ENCODE measurements around the gene OR56A3.
A peak's percentile ranks its signal among the peaks of the same experiment; 100 is the strongest.
"Not testable (repeated sequence)": the region's sequence is repeated elsewhere in the genome, so short reads cannot be mapped to it uniquely, and the experiment has no call there.

Gene OR56A3, protein sequence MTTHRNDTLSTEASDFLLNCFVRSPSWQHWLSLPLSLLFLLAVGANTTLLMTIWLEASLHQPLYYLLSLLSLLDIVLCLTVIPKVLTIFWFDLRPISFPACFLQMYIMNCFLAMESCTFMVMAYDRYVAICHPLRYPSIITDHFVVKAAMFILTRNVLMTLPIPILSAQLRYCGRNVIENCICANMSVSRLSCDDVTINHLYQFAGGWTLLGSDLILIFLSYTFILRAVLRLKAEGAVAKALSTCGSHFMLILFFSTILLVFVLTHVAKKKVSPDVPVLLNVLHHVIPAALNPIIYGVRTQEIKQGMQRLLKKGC

DNA sequence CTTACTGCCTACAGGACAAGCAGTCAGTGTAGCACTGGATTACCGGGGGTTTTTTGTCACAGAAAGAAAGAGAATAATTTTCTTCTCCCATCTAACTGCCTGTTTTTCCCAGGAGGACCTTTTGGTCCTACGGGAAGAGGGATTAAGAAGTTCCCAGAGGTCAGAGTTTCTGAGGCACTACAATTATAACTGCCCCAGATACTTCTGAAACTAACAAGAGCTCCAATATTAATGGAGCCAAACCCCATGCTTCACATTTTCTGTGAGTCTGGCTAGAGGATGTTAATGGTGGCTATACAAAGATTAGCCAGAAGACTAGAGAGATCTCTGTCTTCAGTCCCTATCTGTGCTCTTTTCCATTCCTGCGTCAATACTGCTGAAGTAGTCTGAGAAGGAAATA lies at the start of gene OR56A3:
OR56A3 (plus strand) TSS at position 301 of the 400 bp plus-strand sequence. CDS start 5,096 bp downstream, outside the sequence.
- DNase-seq (ENCODE audit: low read depth, low spot score), result no peak

DNA sequence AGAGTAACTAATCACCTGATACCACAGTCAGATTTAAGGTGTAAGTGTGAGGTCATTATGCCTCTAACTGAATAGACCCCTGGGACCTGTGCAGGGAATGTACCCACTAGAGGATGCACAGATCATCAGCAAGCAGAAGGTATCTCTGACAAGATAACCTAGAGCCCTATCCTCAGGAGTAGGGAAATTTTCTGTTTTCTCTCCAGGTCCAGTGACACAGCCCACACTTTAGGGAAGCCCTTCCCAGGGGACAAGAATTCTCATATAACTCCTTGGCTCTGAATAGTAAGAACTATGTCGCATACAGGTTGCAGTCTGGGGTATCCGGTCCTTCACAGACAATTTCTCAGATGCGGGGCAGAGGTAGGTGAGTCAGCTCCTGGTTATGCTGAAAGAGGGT lies 49.1 kb upstream of the OR56A3 start, which contains the start of gene OR52E5:
OR52E5 (plus strand) TSS at position 301 of the 400 bp plus-strand sequence. CDS start 7,569 bp downstream, outside the sequence.
- no peak for DNase-seq (ENCODE audit: low read depth, low spot score)

DNA sequence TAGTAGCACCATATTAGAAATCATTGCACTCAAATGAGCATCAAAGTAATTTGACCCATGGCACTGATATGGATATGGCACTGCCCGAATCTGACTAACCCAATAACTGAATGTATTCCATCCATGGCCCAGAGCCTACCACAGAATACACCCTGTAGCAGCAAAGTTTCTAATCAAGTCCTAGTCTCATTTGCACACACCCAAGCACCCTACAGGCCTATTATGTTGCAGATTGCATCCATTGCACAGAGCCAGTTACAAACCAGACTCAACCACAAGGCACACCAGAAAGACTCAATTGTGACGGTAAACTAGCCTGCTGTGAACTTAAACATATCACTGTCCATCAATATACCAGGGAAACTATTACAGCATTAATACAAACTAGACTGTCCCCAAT lies 42.5 kb upstream of the OR56A3 start:
- DNase-seq (ENCODE audit: low read depth, low spot score), result no peak

DNA sequence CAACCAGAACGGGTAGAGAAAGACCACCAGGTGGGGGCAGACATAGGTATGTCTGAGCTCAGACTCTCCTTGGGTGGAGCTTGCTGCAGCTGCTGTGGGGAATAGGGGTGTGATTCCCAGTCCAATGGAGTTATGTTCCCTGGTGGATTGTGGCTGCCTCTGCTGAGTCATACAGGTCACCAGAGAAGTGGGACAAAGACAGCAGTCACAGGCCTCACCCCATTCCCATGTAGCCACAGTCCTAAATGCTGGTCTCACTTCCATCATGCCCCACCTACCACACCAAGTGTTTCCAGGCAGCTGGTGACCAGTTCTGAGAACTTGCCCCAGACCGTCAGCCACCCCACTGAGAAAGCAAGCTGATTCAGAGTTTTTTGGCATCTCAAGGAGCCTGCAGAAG lies 31.5 kb upstream of the OR56A3 start:
- no peak for DNase-seq (ENCODE audit: low read depth, low spot score)

DNA sequence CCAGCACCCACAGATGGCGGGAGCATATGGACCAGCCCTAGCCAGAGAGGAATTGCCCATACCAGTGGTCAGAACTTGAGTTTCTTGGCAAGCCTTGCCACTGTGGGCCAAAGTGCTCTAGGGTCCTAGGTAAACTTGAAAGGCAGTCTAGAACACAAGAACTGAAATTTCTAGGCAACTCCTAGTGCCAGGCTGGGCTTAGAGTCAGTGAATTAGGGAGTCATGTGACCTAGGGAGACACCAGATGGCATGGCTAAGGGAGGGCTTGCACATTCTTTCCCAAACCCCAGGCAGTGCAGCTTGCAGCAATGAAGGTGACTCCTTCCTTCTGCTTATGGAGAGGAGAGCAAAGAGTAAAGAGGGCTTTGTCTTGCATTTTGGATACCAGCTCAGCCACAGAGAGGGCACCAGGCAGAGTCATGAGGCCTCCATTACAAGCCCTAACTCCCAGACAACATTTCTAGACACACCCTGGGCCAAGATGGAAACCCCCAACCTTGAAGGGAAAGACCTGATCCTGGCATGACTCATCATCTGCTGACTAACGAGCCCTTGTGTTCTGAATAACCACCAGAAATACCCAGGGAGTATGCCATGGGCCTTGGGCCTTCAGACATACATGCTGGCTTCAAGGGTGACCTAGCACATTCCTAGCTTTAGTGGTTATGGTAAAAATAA lies 19.2 kb upstream of the OR56A3 start:
- DNase-seq (ENCODE audit: low read depth, low spot score), result peak; percentile 3

DNA sequence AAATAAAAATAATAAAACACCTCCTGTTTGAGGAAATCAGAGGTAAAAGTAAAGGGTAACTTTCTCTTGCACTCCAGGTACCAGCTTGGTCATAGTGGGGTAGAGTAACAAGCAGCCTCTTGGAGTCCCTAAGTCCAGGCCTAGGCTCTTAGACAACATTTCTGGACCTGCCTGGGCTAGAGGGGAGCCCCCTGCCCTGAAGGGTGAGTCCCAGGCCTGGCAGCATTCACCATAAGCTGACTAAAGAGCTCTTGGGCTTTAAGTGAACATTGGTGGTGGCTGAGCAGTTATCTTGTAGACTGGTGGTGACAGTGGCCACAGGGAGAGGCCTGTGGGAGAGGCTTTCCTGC lies 18.6 kb upstream of the OR56A3 start:
- DNase-seq (ENCODE audit: low read depth, low spot score), result no peak

DNA sequence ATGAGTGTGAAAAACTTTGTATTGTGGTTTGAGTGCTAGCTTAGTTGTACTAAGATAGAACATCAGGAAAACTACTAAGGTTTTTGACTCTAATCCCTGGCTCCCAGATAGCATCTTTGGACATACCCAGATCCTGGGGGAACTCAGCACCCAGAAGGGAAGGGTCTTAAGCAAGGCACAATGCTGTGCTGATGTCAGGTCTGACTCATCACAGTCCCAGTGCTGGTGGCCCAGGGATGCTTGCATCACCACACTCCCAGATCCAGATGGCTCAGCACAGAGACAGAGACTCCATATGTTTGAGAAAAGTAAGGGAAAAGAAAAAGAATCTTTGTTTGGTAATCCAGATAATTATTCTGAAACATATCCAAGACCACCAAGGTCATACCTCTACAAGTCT lies 18.3 kb upstream of the OR56A3 start:
- no peak for DNase-seq (ENCODE audit: low read depth, low spot score)

DNA sequence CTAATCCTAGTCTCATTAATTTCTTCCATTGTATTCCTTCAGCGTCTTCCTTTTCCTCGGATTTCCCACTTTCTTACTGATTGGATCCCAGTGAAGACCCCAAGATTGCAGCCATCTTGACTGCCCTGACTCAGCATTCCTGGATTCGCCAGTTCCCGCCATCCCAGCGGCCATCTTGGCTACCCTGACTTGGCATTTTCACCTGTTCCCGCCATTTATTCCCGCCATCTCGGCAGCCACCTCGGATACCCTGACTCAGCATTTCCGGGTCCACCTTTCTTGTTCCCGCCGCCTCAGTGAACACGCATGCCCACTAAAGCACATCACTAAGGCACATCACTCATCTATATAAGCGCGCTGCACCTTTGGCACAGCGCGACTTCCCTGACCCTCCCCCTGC lies 13.8 kb upstream of the OR56A3 start:
- no peak for DNase-seq (ENCODE audit: low read depth, low spot score)

DNA sequence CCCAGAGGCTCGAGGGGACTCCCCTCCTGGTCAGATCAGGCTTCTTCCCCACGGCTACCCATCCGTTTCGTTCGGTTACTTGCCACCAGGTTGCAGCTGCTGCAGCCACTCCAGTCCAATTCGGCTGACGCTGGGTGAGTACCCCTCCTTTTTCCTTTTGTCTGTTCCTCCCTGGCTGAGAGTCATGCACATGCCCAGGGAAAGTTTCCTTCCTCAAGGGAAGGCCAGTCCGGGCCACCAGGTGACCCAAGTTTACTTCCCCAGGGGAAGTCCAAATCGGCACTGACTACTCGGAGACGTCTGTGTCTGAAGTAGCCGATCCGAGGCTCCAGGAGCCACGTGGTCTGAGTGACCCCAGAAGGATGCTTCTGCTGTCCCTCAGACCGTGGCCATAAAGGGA lies 13.2 kb upstream of the OR56A3 start:
- DNase-seq (ENCODE audit: low read depth, low spot score), result no peak

DNA sequence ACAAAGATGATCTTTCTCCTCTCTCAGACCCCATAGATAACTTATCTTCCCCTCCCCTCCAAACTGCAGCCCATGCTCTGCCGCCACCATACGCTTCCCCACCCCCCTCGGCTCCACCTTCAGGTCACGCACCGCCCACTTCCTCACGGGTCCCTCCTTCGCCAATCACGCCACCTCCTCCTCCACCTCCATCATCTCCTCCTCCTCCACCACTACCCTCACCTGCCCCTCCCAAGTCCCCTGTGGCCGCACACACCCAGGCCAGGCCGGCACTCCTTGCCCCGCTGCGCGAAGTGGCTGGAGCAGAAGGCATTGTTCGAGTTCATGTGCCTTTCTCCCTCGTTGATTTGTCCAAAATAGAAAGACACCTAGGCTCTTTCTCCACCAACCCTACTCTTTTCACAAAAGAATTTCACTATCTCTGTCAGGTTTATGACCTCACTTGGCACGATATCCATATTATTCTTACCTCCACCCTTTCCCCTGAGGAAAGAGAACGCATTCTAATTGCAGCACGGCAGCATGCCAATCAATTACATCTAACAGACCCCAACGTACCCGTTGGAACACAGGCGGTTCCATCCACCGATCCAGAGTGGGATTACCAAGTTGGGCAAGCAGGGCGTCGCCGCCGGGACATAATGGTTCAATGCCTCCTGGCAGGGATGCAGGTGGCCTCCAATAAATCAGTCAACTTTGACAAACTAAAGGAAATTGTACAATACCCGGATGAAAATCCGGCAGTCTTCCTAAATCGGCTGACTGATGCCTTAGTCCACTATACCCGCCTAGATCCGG lies 12.3 kb upstream of the OR56A3 start:
- DNase-seq (ENCODE audit: low read depth, low spot score), result no peak

DNA sequence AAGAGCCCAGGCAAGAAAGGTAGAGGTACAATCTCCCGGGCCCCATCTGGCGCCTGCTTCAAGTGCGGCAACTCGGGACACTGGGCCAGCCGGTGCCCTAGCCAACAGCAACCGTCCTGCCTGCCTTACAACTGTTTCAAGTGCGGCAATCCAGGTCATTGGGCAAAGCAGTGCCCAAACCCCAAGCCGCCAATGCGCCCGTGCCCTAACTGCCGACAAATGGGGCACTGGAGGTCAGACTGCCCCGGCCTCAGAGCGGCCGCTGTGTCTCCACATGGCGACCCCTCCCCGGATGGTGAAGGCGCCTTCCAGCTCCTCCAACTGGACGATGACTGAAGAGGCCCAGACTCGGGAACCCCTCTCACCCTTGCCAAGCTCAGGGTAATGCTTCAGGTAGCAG lies 11.4 kb upstream of the OR56A3 start:
- DNase-seq (ENCODE audit: low read depth, low spot score), result no peak

DNA sequence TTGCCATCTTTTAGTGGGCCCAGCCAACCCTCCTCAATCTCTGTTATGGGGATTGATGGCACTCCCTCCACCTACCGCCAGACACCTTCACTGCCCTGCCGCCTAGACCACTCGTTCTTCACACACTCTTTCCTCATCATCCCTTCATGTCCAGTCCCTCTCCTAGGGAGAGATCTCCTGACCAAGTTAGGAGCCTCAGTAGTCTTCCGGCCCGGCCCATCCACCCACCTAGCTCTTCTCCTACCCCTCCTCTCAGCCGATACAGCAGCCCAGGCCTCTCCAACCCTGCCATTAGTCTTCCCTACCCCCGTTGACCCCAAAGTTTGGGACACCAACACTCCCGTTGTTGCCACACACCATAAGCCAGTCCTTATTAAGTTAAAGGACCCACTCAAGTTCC lies 11.0 kb upstream of the OR56A3 start:
- DNase-seq (ENCODE audit: low read depth, low spot score), result no peak

DNA sequence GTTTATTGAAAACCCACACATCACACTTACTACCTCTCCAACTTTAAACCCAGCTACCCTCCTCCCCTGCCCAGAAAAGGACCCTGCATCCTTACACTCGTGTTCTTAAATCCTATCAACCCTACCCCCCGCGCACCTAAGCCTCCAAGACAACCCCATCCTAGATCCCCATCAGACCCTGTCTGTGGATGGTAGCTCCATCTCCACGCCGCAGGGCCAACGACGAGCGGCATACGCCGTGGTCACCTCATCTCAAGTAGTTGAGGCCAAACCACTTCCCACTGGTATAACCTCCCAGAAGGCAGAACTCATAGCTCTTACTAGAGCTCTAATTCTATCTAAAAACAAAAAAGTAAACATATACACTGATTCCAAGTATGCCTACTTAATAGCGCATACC lies 9.4 kb upstream of the OR56A3 start:
- no peak for DNase-seq (ENCODE audit: low read depth, low spot score)

DNA sequence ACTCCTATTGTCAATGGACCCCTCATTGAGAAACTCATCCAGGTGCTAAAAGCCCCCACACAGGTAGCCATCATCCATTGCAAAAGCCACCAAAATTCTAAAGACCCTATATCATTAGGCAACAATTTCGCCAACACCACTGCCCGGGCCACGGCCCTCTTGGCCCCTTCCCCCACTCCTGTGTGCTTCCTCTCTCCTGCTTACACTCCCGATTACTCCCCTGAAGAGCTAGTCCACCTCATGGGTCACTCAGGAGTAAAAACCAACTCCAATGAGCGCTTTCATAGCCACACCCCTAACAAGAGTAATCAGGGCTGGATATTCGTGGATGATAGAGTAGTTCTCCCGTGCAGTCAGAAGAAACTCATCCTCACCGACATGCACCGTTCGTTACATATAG lies 8.9 kb upstream of the OR56A3 start:
- no peak for DNase-seq (ENCODE audit: low read depth, low spot score)

DNA sequence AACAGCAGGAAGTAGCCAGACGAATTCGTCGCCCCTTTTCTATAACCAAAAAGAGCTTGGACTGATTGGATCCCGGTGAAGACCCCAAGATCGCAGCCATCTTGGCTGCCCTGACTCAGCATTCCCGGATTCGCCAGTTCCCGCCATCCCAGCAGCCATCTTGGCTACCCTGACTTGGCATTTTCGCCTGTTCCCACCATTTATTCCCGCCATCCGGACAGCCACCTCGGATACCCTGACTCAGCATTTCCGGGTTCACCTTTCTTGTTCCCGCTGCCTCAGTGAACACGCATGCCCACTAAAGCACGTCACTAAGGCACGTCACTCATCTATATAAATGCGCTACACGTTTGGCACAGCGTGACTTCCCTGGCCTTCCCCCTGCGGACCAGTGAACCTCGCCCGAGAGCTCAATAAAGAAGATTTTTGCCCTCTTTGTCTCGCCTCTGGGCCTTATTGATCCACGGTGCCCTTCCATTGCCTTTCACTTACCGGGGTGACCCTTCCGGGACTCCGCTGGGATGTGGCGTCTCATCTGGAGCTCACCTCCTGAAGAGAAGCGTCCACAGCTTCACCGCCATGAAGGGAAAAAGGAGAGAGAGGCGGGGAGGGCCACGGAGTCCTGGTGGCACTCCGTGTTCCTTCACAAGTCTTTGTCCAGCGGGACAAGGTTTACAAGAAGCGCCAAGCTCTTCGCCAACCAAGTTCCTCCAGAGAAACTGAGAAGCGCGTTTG lies 4.0 kb upstream of the OR56A3 start:
- DNase-seq (ENCODE audit: low read depth, low spot score), result no peak

DNA sequence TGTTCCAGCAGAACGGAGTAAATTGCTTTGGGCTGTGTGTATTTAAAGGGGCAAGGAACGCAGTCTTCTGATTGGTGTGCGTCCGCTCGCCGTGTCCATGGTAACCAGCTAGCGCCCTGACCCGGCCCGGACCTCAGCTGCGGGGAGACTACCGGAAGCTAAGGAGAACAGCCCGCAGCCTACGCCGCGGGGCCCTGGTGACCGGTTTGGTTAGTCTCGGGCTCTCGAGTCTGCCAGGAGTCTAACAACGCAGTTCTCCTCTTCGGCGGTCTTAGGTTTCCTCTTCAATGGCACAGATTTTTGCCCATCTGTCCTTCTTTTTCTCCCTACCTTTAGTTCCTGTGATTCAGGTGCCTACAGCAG lies 3.5 kb upstream of the OR56A3 start:
- DNase-seq (ENCODE audit: low read depth, low spot score), result no peak

DNA sequence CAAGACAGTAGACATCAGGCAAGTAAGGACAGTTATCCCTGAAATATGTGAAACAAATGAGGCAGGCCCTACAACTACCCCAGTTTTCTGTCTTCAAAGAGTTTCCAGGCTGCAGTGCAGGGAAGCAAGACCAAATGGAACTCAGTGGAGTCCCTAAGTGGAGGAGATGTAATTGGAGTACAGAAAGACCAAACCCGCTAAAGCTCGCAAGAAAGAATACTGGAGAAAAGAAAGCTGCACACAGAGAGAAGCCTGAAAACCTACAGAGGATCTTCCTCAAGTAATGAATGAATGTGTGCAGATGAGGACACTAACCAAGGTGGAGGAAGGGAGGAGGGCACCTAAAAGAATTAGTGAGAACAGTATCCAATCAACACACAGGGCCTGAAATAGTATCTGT lies 1.3 kb upstream of the OR56A3 start:
- no peak for DNase-seq (ENCODE audit: low read depth, low spot score)

DNA sequence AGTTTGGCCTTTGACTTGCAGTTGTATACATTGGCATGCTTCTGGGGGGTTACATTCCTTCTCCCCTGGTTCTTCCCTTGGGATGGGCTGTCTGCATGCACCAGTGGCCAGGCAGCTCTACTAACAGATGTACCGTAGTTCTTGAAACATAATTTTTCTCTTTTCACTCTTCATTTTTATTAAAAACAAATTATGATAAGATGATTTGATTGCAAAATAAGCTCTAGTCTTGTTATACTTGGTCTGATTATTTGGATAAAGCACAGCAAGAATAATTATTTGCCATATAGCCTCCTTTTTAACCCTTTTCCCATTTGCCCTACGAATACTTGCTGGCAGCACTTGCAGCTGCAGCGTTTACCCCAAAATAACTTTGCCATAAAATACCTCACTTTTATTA lies 13.5 kb downstream of the OR56A3 start:
- DNase-seq (ENCODE audit: low read depth, low spot score), result no peak

DNA sequence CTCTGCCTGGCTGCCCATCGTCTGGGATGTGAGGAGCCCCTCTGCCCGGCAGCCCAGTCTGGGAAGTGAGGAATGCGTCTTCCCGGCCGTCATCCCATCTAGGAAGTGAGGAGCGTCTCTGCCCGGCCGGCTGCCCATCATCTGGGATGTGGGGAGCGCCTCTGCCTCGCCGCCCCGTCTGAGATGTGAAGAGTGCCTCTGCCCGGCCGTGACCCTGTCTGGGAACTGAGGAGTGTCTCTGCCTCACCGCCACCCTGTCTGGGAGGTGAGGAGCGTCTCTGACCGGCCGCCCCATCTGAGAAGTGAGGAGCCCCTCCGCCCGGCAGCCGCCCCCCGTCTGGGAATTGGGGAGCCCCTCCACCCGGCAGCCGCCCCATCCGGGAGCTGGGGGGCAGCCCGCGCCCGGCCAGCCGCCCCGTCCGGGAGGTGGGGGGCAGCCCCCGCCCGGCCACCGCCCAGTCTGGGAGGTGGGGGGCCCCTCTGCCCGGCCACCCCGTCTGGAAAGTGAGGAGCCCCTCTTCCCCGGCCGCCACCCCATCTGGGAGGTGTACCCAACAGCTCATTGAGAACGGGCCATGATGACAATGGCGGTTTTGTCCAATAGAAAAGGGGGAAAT lies 18.8 kb downstream of the OR56A3 start:
- DNase-seq (ENCODE audit: low read depth, low spot score), result not testable (repeated sequence)

DNA sequence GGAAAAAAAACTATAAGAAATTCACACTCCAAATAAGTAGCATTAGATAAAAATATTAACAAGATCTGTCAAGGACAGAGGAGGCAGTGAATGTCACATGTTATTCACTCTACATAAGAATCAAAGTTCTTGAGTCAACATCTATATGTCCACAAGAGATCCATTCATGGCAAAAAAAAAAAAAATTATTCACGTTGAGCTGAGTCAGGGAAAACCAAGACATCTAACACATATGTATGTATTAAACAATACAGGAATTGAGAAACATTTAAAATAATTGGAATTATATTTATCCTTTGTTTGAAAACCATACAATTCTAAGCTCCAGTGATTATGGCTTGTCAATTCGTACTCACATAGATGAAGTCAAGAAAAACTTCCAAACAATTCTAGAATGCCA lies 24.9 kb downstream of the OR56A3 start:
- DNase-seq (ENCODE audit: low read depth, low spot score), result no peak

DNA sequence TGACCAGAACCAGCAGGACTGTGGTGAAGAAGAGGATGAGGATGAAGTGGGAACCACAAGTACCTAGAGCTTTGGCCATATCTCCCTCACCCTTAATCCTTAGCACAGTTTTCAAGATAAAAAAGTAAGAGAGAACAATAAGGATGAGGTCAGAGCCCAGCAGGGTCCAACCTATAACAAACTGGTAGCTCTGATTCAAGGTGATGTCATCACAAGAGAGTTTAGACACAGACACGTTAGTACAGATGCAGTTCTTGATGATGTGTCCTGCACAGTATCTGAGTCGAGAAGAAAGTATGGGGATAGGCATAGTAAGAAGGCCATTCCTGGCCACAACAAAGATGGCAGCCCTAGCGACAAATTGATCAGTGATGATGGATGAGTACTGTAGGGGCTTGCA lies 25.7 kb downstream of the OR56A3 start:
- DNase-seq (ENCODE audit: low read depth, low spot score), result no peak

DNA sequence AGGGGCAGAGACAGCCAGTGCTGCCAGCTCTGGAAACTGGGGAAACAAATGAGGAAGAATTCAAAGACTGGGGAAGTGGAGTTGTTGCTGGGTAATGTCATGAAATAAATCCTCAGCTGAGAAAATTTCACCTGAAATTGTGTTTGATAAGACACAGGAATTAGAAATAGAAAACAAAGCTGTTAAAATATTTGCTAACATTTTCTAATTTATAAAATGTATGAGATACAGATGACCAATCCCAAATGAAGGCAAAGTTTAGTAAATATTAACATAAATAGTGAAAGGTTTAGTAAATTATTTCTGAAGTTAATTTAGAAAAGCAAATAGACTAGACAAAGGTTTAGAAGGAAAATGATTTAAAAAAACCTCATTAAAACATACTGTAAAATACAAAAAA lies 26.3 kb downstream of the OR56A3 start, which contains the start of gene OR56A5:
OR56A5 (minus strand) TSS at position 101 of the 400 bp plus-strand sequence; CDS start at position 101, 0 bp downstream.
- DNase-seq (ENCODE audit: low read depth, low spot score), result no peak
